Endometrium (tissue), 2 donors: ENCODE measurements around the gene TP53I11.

Experiments used
- FAIRE-seq: peaks from 2 replicates; lab custom pipeline; 2012; peaks lifted over from hg19 to GRCh38; lab: Jason Lieb, UNC
- donor health status: control.
- donor health status: control.

Gene TP53I11

DNA sequence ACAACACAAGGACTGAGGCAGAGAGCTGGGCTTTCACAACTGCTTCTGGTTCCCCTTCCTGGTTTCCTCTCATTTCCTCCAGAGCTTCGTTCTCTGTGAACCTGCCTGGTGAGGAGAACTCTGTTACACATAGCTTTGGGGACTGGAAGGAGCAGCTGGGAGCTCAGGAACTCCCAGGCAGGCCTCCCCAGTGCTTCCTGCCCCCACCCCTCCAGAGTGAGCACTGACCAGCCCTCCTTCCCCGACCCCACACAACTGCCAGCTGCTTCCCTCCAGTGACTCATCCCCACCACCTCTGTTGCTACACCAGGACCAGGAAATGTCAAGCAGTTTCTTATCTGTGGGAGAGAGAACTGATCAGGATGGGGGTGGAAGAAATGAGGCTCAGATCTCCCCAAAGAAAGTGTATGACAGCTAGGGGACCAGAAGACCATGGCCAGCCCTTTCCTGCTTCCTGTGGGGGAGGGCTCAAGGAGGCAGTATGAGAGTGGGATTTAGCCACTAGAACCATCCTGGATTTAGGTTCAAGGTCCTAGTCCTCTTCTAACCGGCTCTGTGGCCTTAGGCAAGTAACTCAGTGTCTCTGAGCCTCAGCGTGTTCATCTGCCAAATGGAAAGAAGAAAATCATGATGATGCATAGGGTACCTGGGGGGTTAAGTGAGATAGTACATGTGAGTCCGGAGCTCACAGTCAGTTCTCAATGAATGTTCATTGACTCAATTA is 4.5 kb upstream of the TP53I11 start:
- FAIRE-seq: no peak

DNA sequence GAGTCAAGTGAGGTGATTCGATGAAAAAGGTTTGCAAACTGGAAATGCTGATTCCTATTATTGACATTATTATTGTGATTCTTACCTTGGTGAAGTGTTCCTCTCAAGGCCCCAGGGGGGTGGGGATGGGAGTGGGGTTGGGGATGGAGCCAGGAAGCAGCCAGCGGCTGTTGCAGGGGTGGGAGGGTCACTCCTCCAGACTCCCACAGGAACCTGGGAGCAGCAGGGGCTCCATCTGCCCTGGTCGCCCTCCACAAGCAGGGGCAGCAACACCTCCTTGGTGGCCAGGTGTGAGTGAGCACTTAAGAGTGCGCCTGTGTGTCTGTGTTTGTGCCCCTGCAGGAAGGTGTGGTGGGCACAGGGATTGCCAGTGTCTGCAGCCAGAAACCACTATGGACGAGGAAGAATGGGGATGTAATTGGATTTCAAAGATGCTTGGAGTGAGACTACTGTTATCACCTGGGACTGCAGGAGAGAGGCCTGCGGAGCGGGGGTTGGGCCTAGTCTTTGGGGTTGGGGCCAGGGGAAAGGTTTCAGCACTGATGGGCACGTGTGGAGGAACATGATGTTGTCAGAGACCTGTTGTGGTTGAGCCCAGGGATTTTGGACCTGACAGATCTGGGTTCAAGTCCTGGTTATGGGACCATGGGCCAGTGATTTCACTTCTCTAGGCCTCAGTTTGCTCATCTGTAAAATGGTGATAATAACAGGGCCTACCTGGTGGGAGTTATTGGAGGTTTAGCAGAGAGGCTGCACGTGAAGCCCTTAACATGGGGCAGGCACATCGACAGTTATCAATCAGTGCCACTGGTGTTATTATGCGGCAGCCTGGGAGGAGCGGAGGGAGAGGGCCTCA is 3.6 kb upstream of the TP53I11 start:
- no peak for FAIRE-seq

DNA sequence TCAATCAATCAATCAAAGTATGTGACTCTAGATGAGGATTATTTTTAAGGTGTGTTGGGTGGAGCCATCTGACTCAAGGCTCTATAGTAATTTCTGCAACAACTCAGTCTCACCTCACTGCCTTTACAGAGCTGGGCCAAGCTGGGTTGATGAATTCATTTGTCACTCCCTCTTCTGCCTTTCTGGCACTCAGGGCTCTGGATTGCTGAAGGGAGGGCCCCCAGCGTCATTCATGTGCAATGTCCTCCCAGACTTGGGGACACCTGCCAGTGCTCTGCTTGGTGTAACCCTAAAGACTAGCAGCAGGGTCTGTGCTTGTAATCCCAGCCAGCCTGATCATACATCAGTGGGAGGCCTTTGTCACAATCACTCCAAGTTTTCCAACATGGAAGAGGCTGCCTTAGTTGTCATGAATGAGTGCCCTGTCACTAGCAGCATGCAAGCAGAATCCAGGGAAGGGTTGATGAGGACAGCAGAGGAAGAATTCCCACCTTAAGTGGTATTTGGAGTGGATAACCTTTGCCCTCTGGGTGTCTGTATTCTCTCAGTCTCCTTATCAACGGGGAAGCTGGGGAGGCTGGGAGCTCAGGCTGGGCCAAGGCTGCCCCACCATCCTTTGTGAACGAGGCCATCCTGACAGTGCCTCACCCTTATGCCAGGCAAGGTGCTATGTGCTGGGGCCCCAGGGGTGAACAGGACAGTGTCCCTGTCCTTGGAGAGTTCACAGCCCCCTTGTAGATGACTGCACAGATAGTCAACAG is 2.0 kb upstream of the TP53I11 start:
- no peak for FAIRE-seq

DNA sequence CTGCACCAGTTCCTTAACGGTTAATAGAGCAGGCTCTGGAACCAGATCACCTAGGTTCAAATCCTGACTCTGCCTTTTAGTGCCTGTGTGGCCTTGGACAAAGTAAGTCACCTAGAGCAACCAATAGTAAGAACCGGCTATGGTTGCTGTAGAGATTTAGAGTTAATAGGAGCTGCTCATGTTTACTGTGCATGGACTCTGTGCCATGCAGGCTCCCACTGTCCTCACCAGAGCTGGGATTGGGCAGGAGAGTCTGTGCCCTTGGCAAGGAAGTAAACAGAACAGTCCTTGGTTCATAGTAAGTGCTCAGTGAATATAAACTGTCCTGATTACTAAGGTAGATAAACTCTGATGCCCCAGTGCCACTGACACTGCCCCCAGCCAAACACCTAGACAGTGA is 1.4 kb upstream of the TP53I11 start:
- no peak for FAIRE-seq

DNA sequence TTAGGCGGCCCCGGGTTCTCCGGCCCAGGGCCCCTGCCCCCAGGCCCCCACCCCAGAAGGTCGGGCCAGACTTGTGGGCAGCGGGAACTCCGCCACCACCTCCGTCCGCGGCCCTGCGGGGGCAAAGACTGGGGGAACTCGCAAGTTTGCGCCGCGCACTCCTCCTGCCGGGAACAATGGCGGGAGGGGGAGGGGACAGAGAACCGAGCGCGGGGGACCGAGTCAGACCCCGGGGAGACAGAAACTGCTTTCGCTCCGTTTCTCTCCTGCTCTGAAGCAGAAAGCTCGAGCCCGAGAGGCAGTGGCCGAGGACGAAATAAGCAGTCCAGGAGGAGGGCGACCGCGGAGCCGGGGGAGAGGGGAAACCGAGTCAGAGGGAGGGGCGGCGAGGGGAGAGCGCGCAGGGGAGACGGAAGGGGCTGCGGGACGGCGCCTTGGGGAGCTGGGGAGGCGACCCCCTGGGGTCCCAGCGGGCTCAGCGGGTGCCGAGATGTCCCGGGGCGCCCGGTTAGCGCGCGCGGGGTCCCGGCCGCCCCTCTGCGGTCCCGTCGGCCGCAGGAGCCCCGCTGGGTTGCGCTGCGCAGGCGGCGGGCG is 555 bp downstream of the TP53I11 start:
- FAIRE-seq: no peak

DNA sequence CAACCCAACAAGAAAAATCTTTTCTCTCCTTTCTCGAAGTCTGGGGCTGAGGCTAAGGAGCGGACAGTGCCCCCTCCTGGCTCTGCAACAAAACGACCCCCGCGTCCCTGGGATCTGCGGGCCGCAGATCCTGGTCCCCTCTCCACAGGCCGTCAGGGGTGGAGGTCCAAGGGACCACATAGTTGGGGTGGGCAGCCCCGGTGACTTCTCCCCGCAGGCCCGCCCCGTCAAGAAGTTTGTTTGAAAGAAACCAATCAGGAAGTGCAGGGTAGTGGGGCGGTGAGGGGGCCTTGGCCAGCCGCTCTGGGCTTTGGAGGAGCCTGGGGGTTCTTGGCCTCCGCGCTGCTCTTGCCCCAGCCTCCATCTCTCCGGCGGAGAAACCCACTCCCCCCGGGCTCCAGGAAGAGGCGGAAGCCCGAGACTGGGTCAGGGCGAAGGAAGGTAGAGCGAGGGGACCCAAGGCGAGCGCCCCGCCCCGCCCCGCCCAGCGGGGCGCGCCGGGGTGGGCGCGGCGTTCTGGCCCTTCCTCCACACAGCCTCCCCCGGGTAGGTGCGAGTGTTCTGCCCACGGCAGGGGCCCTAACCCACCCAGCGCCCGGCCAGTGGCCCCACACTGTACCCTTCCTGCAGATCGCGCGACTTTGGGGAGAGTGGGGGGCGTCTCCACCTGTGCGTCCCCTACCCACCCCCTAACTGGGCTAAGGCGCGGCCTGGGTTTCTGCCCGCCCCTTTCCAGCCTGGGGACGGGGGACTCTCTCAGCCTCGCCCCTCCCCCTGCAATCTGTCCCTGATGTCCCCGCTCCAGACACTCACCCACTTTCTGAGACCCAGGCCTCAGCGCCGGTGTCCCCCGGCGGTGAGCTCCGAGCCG is 1.3 kb downstream of the TP53I11 start:
- no peak for FAIRE-seq

DNA sequence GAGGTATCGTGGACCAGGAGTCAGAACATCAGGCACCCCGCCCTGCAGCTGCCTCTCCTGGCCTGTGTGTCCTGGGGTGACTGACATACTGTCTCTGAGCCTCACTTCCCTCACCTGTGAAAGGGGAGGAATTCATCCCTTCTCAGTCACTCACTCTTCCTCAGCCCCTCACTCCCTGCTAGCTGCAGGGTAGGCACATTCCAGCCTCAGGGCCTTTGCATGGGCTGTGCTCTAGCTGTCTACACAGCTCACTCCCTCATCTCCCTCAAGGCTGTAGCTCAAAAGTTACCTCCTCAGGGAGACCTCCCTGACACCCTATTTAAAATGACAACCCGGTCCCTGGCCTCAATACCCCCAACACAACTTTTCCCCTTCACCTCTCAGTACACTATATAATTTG is 2.5 kb downstream of the TP53I11 start:
- FAIRE-seq: no peak

DNA sequence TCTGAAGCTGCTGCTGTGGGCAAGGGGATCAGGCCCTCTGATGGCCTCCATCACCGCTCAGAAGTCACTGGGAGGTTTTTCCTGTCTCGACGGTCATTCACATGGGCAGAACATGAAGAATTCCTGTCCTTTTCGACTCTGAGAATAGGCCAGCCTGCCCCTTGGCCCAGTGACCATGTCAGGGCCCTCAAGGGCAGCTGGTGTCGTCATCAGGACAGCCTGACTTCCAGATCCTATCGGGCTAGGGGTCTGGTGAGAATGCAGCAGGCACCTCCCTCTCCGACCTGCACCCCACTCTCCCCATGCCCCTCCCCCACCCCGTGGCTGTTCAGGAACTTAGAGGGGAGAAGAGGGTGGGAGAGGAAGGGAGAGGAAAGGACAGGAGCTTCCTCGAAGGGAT is 3.6 kb downstream of the TP53I11 start:
- FAIRE-seq: no peak

DNA sequence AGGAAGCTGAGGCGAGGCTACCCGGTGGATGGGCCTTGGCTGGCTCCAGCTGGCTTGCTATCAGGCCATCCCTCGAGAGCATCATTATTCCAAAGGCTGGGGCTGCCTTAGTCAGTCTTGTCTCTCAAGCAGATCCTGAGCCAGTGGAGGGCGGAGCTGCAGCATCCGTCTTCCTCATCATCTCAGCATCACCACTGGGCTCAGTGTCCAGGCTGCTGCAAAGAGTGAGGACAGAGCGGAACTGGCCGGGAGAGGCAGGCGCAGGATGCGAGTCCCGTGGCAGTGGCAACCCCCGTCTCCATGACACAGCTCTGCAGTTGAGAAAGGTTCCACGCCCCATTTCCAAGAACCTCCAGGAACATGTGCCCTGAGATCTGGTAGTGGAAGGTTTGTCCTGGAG is 4.4 kb downstream of the TP53I11 start:
- FAIRE-seq: no peak

DNA sequence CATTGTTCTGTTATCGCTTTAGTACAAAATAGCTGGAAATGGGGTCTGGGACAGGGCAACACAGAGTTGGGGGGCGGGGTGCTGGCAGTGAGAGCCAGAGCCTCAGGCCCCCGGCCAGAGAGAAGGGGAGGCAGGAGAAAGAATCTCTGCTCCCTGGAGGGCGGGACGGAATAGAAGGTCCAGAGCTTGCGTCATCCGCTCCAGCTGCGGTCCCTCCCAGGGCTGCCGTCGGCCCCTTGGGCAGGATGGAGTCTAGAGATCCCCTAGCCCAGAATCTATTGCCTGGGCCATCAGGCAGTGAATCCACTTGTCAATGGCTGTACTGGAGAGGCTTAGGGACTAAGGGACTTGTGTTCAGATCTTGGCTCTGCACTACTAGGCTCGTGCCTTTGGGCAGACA is 5.0 kb downstream of the TP53I11 start:
- FAIRE-seq: no peak

DNA sequence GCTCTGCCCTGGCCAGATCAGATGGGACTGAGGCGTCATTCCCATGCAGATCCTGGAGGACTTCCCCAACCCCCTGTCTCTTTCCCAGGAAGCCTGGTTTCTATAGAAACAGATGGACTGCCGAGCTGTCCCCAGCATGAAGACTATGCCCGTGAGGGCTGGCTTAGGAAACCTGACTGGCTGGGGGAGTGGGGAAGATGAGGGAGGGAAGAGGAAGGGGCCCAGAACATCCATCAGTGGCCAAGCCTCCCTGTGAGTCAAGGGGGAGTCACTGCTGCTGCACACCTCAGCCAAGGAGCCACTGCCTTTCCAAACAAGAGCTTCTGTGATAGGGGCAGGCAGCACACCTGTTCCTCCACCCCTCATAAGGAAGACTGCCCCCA is 5.8 kb downstream of the TP53I11 start:
- FAIRE-seq: no peak

DNA sequence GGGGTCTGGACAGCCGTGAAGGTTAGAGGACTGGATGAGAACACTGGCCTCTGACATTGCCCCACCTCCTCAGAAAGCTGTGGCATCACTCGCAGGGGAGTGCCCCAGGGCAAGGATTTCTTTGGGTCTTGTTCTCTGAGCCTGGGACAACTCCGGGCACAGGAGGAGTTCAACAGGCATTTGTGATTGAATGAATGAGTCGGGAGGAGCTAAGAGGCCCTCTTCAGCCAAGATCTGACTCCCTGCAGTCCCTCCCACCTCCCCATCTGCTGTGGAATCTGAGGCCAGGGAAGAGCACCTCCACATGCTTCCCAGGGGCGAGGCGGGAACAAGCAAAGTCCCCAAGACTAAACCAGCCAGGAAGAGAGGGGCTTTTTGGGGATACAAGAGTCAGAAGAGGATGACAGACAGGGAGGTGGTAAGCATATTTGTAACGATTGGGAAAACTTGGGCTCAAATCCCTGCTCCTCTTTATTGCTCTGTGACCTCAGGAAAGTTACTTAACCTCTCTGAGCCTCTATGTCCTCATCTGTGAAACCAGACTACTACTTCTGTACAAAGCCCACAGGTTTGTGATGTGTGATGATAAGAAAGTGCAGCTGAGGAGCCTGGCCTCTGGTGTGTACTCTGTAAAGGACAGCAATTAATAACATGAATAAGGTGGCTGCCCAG is 6.4 kb downstream of the TP53I11 start:
- no peak for FAIRE-seq

DNA sequence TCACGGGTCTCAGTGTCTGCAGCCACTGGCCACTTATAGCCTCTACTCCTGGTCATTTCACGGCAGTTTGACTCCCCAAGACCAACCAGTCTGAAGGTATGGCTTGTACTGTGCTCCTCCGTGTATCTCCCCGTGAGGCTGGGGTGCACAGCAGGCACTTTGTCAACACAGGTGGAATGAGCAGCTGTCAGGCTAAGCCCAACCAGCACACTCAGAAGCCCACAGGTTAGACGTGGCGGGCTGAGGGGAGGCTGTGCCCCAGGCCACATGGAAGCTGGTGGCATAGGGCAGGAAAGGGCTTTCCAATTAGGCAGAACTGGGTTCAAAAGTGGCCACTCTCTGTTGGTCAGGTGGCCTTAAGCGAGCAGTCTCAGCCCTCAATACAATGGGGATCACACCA is 7.0 kb downstream of the TP53I11 start:
- no peak for FAIRE-seq

DNA sequence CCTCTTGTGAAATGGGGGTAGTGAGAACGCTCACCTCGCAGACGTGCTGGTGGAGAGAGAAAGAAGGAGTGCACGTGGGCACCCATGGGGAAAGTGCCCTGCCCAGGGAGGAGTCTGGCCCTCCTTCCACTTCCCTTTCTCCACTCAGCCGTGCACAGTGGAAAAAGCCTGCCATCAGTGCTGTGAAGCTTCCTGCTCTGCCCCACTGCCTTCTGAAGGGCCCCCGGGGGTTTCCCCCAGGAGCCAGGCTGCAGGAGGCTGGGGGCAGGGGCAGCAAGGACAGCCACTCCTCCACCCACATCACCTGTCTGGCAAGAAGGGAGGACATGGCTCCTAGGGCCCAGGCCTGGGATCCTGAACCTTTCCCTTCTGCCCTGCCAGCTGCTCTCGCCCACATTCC is 7.6 kb downstream of the TP53I11 start:
- no peak for FAIRE-seq

DNA sequence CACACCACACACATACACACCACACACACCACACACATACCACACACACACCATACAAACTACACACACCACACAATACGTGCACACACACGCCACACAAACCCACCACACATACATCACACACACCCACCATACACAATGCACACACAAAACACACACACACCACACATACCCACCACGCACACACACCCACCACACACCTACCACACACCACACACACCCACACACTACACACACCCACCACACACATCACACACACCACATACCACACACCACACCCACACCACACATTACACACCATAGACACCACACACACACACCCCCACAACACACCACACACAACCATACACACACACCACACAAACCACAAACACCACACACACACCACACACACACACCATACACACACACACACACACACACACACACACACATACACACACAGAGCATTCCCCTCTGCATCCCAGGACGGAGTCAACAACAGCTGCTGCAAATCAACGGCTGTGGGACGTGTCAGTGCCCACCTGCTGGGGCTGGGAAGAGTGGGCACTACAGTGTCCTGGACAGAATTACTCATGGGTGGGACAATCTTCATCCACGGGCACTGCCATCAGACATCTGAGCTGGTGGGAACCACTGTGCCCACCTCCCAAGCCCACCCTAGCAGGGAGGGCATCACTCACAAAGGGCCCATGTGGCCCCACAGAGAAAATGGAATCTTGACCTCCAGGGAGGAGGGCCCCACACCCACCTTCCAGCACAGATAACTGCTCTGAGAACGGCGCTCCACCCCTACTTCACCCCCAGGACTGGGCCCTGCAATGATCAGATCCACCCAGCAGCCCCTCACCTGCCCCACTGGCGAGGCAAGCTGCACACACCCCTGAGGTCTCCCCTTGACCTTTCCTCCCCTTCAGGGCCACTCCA is 8.4 kb downstream of the TP53I11 start:
- FAIRE-seq: no peak

DNA sequence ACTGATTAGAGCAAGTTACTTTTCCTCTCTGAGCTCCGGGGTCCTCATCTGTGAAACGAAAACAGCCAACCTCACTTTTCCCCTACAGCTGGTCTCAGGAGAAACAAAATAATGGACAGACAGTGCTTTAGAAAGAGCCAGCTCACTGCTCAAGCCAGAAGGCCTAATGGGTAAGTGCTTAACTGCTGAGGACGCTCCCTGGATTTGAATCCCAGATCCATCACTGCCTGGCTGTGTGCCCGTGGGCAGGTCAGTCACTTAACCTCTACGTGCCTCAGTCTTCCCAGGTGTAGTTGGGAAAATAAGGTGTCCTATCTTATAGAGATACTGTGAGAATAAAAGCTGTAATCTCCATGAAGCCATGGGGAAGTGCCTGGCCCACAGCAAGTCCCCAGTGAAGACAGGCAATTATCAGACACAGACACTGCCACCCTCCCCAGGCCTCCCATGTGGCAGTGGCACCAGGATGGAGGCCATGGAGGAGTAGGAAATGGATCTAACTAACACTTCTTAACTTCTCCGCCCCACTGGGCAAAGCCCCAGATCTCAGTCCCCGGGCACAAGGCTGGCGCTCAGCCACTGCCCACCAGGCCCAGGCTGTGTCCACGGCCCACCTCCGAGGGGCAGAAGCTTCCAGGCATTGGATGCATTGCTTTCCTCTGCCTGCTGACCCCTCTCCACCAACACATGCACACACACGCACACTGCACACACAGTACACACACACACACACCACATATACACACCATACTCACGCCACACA is 9.2 kb downstream of the TP53I11 start:
- no peak for FAIRE-seq

DNA sequence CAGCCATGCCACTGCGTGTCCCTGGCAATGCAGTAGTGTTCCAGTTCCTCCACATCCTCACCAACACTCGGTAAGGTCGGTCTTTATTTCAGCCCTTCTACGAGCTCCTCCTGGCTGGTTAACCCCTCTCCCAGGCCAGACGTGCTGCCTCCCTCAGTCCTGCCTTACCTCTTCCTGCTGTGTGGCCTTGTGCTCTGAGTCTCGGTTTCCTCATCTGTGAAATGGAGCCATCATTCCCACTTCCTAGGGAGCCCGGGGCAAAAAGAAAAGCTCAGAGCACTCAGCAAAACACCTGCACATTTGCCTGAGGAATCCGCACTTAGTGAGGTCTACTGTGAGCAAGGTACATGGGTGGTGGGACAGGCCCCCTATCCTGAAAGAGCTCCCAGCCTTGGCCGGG is 9.8 kb downstream of the TP53I11 start:
- FAIRE-seq: no peak

DNA sequence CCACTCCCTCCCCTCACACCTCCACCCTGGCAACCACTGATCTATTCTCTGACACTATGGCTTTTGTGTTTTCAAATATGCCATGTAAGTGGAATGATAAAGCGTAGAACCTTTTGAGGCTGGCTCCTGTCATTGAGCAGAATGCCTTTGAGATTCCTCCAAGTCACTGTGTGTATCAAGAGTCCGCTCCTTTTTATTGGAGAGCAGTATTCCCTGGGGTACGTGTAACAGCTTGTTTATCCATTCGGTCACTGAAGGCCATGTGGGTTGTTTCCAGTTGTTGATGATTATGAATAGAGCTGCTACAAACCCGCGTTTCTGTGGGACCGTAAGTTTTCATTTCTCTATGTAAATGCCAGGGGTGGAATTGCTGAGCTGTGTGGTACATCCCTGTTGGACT is 10.3 kb downstream of the TP53I11 start:
- no peak for FAIRE-seq
